Umbilical cord (tissue), 2 donors: ENCODE results near the gene SMAD4. TPM values are rescaled to one million over a fixed set of nuclear protein-coding genes. Genes with fewer than 3 reads are reported as not detected.
"Not testable (repeated sequence)": the region's sequence is repeated elsewhere in the genome, so short reads cannot be mapped to it uniquely, and the experiment has no call there.

Experiments
- DNase-seq: peaks from one replicate; pipeline ENCODE4 v3.0.0-alpha.2; 2015; ENCODE audit warnings: low spot score
- total RNA-seq: library from RNA; depleted of rRNA; stranded (reverse); fragments of >200 nt; gene quantifications from one replicate; pipeline ENCODE4 v1.2.3, GENCODE V29; 2014; ENCODE audit warnings: low replicate concordance; ENCODE audit not compliant: insufficient read depth

Gene SMAD4
- 92.9 TPM for total RNA-seq

GRCh38 chr18:51029694-51030536 is at the start of gene SMAD4:
SMAD4 (plus strand) TSS chr18:51030213; CDS start chr18:51047047, 16,834 bp downstream.
- DNase-seq: peak; percentile 98

GRCh38 chr18:50981381-50981780 is 48.6 kb upstream of the SMAD4 start:
- no peak for DNase-seq

GRCh38 chr18:50982086-50982801 is 47.8 kb upstream of the SMAD4 start:
- no peak for DNase-seq

GRCh38 chr18:50982802-50983179 is 47.2 kb upstream of the SMAD4 start:
- no peak for DNase-seq

DNA sequence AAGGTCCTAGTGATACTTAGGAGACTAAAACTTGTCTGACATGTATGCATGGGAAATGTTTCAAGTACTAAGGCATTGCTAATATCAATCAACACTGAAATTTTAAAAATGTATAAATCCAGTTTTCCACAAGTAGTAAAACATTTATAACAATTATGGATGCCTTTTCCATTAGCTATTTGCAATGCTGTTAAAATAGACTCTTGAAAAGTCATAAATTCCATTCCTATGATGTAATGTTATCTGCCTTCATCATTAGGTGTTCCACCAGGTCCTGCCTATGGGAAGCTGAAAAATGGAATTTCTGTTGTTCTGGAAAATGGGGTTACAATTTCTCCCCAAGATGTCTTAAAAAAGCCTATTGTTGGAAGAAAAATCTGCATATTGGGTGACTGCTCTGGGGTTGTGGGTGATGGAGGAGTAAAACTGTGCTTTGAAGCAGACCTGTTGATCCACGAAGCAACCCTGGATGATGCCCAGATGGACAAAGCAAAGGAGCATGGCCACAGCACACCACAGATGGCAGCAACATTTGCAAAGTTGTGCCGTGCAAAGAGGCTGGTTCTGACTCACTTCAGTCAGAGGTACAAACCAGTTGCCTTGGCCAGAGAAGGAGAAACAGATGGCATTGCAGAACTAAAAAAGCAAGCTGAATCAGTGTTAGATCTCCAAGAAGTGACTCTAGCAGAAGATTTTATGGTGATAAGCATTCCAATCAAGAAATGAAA is 43.5 kb upstream of the SMAD4 start:
- no peak for DNase-seq

DNA sequence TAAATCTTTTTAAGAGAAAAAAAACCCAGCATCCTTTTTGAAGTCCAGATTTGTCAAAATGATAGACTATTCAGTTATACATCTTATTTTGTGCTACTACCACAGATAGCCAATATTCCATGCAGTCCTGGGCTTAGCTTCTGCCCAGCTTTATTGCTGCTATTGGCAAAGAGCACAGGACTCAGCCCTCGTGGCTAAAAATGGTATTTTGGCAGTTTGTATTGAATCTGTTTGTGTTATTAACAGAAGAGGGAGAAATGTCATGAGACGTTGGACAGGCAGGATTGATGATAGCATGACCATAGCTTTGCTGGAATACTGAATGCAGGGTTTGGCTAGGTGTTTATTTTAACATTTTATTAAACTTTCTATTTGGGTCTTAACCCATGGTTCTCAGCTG is 42.8 kb upstream of the SMAD4 start:
- DNase-seq: no peak

GRCh38 chr18:50989711-50990110 is 40.3 kb upstream of the SMAD4 start:
- no peak for DNase-seq

GRCh38 chr18:50992351-50992762 is 37.7 kb upstream of the SMAD4 start:
- DNase-seq: no peak

GRCh38 chr18:50994031-50994430 is 36.0 kb upstream of the SMAD4 start:
- DNase-seq: no peak

- not testable (repeated sequence) for DNase-seq
These were observed 26.8 kb upstream of the SMAD4 start for GRCh38 chr18:51003174-51003573.

GRCh38 chr18:51006061-51006818 is 23.8 kb upstream of the SMAD4 start:
- no peak for DNase-seq

GRCh38 chr18:51006948-51007789 is 22.8 kb upstream of the SMAD4 start:
- DNase-seq: no peak

DNA sequence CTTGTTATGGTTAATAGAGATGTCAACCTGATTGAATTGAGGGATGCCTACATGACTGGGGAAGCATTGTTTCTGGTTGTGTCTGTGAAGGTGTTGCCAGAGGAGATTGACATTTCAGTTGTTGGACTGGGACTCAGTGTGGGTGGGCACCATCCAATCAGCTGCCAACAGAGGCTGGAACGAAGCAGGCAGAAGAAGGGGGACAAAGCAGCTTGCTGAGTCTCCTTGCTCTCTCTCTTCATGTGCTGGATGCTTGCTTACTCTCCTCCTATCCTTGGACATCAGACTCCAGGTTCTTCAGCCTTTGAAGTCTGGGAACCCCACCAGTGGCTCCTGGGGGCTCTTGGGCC is 22.2 kb upstream of the SMAD4 start:
- DNase-seq: no peak

DNA sequence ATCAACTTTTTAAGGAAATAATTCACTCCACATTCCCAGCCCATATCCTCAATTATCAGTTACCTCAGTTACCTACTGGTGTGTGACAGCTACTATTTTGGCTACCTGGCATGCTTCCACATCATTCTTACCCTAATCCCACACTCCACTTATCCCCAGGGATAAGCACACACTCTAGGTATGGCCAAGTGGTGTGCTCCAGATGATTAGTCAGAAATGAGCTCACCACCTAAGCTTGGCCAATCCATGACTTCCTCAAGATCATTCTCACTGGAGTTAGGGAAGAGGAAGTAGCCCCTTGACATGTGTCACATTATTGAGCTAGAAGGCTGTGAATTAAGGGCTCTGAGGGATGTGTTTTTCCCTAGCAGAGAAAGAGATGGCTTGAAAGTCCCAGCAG is 20.9 kb upstream of the SMAD4 start:
- no peak for DNase-seq

- no peak for DNase-seq
These were observed 19.8 kb upstream of the SMAD4 start for GRCh38 chr18:51010218-51010617.

GRCh38 chr18:51011709-51012108 is 18.3 kb upstream of the SMAD4 start:
- DNase-seq: no peak

DNA sequence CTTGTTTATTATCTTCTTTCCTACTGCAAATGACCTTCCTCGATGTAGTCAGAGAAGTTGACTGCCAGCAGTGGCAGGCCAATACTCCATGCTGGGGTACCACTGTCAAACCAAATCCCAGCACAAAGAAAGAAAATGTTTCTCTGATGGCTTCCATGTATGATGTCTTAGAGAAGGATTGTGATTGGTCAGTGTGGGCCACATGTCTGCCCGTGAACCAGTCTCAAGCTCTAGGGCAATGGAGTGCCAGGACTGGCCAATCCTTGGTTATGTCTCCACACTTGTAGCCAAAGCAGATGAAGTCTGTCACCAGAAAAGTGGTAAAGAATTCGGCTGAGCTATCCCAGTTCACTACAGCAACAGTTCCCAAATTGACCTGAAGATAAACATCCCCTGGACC is 17.6 kb upstream of the SMAD4 start:
- DNase-seq: no peak

DNA sequence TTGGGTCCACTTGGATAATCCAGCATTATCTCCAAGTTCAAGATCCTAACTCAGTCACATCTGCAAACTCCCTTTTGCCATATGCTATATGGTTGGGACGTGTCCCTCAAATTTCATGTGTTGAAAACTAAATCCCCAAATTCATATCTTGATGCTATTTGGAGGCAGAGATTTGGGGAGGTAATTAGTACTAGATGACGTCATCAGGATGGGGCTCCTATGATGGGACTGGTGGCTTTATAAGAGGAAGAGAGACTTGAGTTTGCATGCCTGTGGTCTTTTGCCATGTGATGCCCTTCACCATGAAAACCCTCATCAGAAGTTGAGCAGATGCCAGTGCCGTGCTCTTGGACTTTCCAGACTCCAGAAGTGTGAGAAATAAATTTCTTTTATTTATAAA is 16.8 kb upstream of the SMAD4 start:
- DNase-seq: no peak

DNA sequence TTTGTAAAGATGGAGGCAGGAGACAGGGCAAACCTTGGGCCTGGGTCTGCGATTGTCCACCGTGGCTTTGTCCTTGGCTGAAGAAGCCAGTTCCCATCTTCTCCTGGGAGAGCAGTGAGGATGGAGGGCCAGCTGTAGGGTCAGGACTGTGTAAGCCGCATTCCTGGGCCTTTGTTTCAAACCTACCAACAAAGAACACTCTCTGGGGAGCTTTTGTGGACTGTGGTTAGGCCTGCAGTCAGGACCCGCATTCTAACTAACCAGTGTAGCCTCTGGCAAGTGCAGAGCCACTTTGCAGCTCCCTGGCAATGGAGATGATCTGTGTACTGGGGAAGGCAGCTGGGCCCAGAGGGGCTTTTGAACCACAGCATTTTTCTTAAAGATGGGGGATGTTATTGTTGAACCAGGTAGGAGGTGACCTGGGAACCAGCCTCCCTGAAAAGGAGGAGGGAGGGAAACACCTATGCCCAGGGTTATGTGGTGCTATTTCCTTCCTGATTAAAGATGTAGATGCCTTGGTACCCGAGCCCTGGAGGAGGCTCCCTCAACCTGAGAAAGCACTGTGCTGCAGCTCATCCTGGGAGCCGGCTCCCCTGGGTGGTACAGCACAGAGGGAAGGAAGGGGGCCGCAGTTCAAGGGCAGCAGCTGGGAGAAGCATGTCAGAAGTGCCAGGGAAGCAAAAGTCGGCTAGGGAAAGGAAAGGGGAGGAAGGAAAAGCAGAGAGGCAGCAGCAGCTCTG is 12.7 kb upstream of the SMAD4 start:
- no peak for DNase-seq

- DNase-seq: no peak
These were observed 9.5 kb upstream of the SMAD4 start for GRCh38 chr18:51020536-51020935.
